Smooth muscle cell (in vitro differentiated cells): ENCODE data around the gene SUCLG2. TPM values are rescaled to one million over a fixed set of nuclear protein-coding genes. Genes with fewer than 3 reads are reported as not detected.

ENCODE experiments used
- DNase-seq: peaks from one replicate; lab custom pipeline; 2025; ENCODE audit not compliant: unreplicated experiment; lab: John Stamatoyannopoulos, UW
- H2AFZ ChIP-seq: fragments of 200-600 bp; sonication (generic); 2 replicates; pipeline ENCODE4 v1.6.0; 2016; ENCODE audit warnings: antibody characterized with exemption, low read depth, mild to moderate bottlenecking
- H3F3A ChIP-seq: fragments of 200-600 bp; sonication (generic); 2 replicates; pipeline ENCODE4 v1.6.0; 2017; ENCODE audit warnings: antibody characterized with exemption, low read depth
- H3K27ac ChIP-seq: fragments of 200-600 bp; sonication (generic); 2 replicates; pipeline ENCODE4 v1.5.1; 2016; ENCODE audit warnings: low read depth, mild to moderate bottlenecking
- H3K27me3 ChIP-seq: fragments of 200-600 bp; sonication (generic); 2 replicates; pipeline ENCODE4 v1.6.1; 2016; ENCODE audit warnings: low read depth, mild to moderate bottlenecking
- H3K36me3 ChIP-seq: fragments of 200-600 bp; sonication (generic); 2 replicates; pipeline ENCODE4 v1.5.1; 2016; ENCODE audit warnings: low read depth
- H3K4me1 ChIP-seq: fragments of 200-600 bp; sonication (generic); 2 replicates; pipeline ENCODE4 v1.5.1; 2016; ENCODE audit warnings: low read depth
- H3K4me2 ChIP-seq: fragments of 200-600 bp; sonication (generic); 2 replicates; pipeline ENCODE4 v1.6.0; 2016; ENCODE audit warnings: mild to moderate bottlenecking
- H3K4me3 ChIP-seq: fragments of 200-600 bp; sonication (generic); 2 replicates; pipeline ENCODE4 v1.5.1; 2016; ENCODE audit warnings: mild to moderate bottlenecking
- H3K79me2 ChIP-seq: fragments of 200-600 bp; sonication (generic); 2 replicates; pipeline ENCODE4 v1.6.0; 2016; ENCODE audit warnings: low read depth, mild to moderate bottlenecking
- H3K9ac ChIP-seq: fragments of 200-600 bp; sonication (generic); 2 replicates; pipeline ENCODE4 v1.6.0; 2016; ENCODE audit warnings: low read depth
- H3K9me3 ChIP-seq: fragments of 200-600 bp; sonication (generic); replicated peaks from 2 replicates; pipeline ENCODE4 v1.5.1; 2016; ENCODE audit warnings: low read depth
- H4K20me1 ChIP-seq: fragments of 200-600 bp; sonication (generic); 2 replicates; pipeline ENCODE4 v1.6.0; 2016; ENCODE audit warnings: low read depth
- WGBS: methylation state at CpG from one replicate; pipeline ENCODE4 v1.1.7; 2016; ENCODE audit warnings: low lambda C conversion rate; 5-methylcytosine and 5-hydroxymethylcytosine counted together
- polyA plus RNA-seq: library from polyadenylated mRNA; unstranded; fragments of >200 nt; fragmentation: Nextera tagmentation; extraction: Ambion mirVana; gene quantifications from 2 replicates; pipeline ENCODE4 v1.2.1, GENCODE V29; 2016
- total RNA-seq: library from RNA; depleted of rRNA; stranded (reverse); fragments of >200 nt; gene quantifications from 2 replicates; pipeline ENCODE4 v1.2.3, GENCODE V29; 2014
- TF ChIP-seq, protein P1 (sequence below): fragments of 200-600 bp; sonication (generic); IDR thresholded peaks from 2 replicates; pipeline ENCODE4 v1.5.1; 2017; ENCODE audit warnings: borderline replicate concordance, mild to moderate bottlenecking, antibody characterized with exemption; ENCODE audit not compliant: insufficient read depth, poor library complexity, severe bottlenecking

SUCLG2 gene
- total and polyA plus RNA-seq, 2 experiments from 2014 or later, result 40.3 to 45.4 TPM

DNA sequence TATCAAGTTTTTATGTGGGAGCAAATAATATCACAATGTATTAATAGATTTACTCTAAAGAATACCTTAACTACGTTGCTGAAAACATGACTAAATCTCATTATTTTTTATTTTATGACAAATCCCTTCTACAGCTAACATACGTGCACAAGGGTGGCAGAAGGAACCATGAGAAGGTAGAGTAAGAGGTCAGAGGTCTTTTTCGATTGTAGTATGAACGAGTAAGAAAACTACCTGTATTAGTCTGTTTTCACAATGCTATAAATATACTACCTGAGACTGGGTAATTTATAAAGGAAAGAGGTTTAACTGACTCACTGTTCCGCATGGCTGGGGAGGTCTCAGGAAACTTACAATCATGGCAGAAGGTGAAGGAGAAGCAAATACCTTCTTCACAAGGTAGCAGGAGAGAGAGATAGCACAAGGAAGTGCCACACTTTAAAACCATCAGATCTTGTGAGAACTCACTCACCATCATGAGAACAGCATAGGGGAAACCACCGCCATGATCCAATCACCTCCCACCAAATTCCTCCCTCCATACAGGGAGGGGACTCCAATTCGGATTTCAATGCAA is 95.3 kb downstream of the SUCLG2 start:
- H3K9me3 ChIP-seq, result no peaks in the 10 kb centered on the region
- H3K27ac ChIP-seq, result no peak overlapping the region
- no peak overlapping the region for H3K4me2 ChIP-seq
- 99% methylated on average over 7 of the region's 7 CpGs for WGBS
- TF ChIP-seq, protein P1, sequence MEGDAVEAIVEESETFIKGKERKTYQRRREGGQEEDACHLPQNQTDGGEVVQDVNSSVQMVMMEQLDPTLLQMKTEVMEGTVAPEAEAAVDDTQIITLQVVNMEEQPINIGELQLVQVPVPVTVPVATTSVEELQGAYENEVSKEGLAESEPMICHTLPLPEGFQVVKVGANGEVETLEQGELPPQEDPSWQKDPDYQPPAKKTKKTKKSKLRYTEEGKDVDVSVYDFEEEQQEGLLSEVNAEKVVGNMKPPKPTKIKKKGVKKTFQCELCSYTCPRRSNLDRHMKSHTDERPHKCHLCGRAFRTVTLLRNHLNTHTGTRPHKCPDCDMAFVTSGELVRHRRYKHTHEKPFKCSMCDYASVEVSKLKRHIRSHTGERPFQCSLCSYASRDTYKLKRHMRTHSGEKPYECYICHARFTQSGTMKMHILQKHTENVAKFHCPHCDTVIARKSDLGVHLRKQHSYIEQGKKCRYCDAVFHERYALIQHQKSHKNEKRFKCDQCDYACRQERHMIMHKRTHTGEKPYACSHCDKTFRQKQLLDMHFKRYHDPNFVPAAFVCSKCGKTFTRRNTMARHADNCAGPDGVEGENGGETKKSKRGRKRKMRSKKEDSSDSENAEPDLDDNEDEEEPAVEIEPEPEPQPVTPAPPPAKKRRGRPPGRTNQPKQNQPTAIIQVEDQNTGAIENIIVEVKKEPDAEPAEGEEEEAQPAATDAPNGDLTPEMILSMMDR, result no peak
- H3K27me3 ChIP-seq, result no peaks in the 10 kb centered on the region
- no peak overlapping the region for H3K4me3 ChIP-seq
- no peaks in the 10 kb centered on the region for H3K4me1 ChIP-seq
- peaks cover 9% of the 10 kb centered on the region for H4K20me1 ChIP-seq
- no peak for DNase-seq
- no peaks in the 10 kb centered on the region for H3K79me2 ChIP-seq
- no peaks in the 10 kb centered on the region for H3K36me3 ChIP-seq
- H2AFZ ChIP-seq, result no peak overlapping the region
- no peaks in the 10 kb centered on the region for H3F3A ChIP-seq
- H3K9ac ChIP-seq, result no peak overlapping the region

DNA sequence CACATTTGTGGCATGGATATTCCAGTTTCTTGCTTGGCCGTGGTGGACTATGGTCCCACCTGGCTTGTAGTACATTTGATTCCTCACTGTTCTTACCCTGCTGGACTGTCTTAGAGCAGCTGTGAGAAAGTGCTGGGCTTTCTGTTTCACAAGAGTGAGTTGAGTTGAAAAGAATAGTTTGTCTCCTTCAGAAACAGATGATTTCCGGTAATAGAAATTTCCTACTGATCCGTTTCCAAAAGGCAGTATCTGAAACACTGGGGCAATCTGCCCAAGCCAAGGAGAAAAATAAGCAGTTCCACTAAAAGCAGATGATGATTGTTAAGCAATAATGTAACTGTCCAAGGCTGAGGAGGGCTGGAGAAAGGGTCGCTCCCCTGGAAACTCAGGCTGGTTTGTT is 96.0 kb downstream of the SUCLG2 start:
- Histone ChIP-seq H3F3A (no peaks in the 10 kb centered on the region), H3K79me2 (no peaks in the 10 kb centered on the region)

DNA sequence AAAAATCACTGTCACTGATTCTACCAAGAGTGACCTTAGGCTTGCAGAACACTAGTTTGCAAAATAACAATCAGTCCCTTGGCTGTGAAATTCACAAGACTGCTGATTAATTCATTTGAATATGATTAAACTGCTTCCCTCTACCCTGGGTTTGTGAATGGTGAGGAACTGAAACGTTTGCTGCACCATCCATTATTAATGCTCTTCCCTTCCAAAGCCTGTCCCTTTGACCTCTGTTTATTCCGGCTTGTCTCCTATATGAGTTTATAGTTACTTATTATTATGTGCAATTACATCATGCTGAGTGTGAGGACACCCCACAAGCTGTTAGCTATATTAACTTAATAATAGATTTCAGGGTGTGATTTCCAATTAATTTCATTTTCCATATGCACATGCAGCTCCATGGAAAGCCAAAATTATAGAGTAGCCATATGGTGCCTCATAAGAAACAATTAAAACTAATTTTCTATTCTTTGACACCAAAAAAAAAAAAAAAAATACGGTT is 96.5 kb downstream of the SUCLG2 start:
- TF ChIP-seq, protein P1, result no peak
- H2AFZ ChIP-seq, result no peak overlapping the region
- no peak overlapping the region for H3K4me3 ChIP-seq
- H3F3A ChIP-seq, result no peaks in the 10 kb centered on the region
- H3K9ac ChIP-seq, result no peak overlapping the region
- H3K36me3 ChIP-seq, result no peaks in the 10 kb centered on the region
- no peak overlapping the region for H3K4me2 ChIP-seq
- no peaks in the 10 kb centered on the region for H3K9me3 ChIP-seq
- no peak for DNase-seq
- peaks cover 12% of the 10 kb centered on the region for H4K20me1 ChIP-seq
- no peak overlapping the region for H3K27ac ChIP-seq
- 95% methylated on average over 3 of the region's 3 CpGs for WGBS
- no peaks in the 10 kb centered on the region for H3K27me3 ChIP-seq
- no peaks in the 10 kb centered on the region for H3K4me1 ChIP-seq
- H3K79me2 ChIP-seq, result no peaks in the 10 kb centered on the region

More for the DNA sequence above, 96.0 kb downstream of the SUCLG2 start:
- WGBS, result 97% methylated on average over 4 of the region's 4 CpGs
- no peaks in the 10 kb centered on the region for H3K9me3 ChIP-seq
- no peak overlapping the region for H3K27ac ChIP-seq
- DNase-seq, result no peak
- TF ChIP-seq, protein P1, result no peak
- no peaks in the 10 kb centered on the region for H3K27me3 ChIP-seq
- no peak overlapping the region for H3K4me2 ChIP-seq
- no peak overlapping the region for H2AFZ ChIP-seq
- no peak overlapping the region for H3K9ac ChIP-seq
- no peaks in the 10 kb centered on the region for H3K36me3 ChIP-seq
- no peaks in the 10 kb centered on the region for H3K4me1 ChIP-seq
- H3K4me3 ChIP-seq, result no peak overlapping the region
- peaks cover 9% of the 10 kb centered on the region for H4K20me1 ChIP-seq
